SJSA1 (cell line): ENCODE measurements around the gene ERCC6L. TPM values are rescaled to one million over a fixed set of nuclear protein-coding genes. Genes with fewer than 3 reads are reported as not detected.

Experiments
- DNase-seq, 2 experiments: peaks; one replicate each; pipeline ENCODE4 v3.0.0-alpha.2; 2015 to 2020; ENCODE audit warnings: low spot score in 2 of 2, low read depth in 1 of 2
- H3K27ac ChIP-seq: fragments of 250-450 bp; sonication (Bioruptor Pico); 2 replicates; pipeline ENCODE4 v1.5.1; 2020; ENCODE audit warnings: mild to moderate bottlenecking, moderate library complexity
- H3K27me3 ChIP-seq: fragments of 250-450 bp; sonication (Bioruptor Pico); replicated peaks from 2 replicates; pipeline ENCODE4 v1.5.1; 2020; ENCODE audit warnings: mild to moderate bottlenecking, moderate library complexity
- H3K36me3 ChIP-seq: fragments of 250-450 bp; sonication (Bioruptor Pico); 2 replicates; pipeline ENCODE4 v1.5.1; 2020; ENCODE audit warnings: mild to moderate bottlenecking
- H3K4me1 ChIP-seq: fragments of 250-450 bp; sonication (Bioruptor Pico); replicated peaks from 2 replicates; pipeline ENCODE4 v1.6.1; 2021; ENCODE audit warnings: mild to moderate bottlenecking
- H3K4me3 ChIP-seq: fragments of 250-450 bp; sonication (Bioruptor Pico); 2 replicates; pipeline ENCODE4 v1.5.1; 2020; ENCODE audit warnings: mild to moderate bottlenecking
- H3K9me3 ChIP-seq: fragments of 250-450 bp; sonication (Bioruptor Pico); replicated peaks from 2 replicates; pipeline ENCODE4 v1.5.1; 2020; ENCODE audit warnings: mild to moderate bottlenecking
- total RNA-seq: library from RNA; depleted of rRNA; stranded (reverse); fragments of >200 nt; shearing (Covaris generic); gene quantifications from 2 replicates; pipeline ENCODE4 v1.2.3, GENCODE V29; 2014

The ERCC6L gene
- total RNA-seq, 1 experiment from 2014 or later: 19.3 TPM

GRCh38 chrX:72268597-72269365 is 30.0 kb upstream of the ERCC6L start:
- no peak overlapping the region for H3K4me3 ChIP-seq
- peaks cover 57% of the 10 kb centered on the region for H3K36me3 ChIP-seq
- H3K27ac ChIP-seq: peak overlapping the region; percentile 92
- H3K4me1 ChIP-seq: peaks cover 52% of the 10 kb centered on the region
- peak; percentile 53 to 67 for DNase-seq
- H3K27me3 ChIP-seq: no peaks in the 10 kb centered on the region
- no peaks in the 10 kb centered on the region for H3K9me3 ChIP-seq

GRCh38 chrX:72265263-72265662 is 26.4 kb upstream of the ERCC6L start:
- Histone ChIP-seq H3K27me3 (no peaks in the 10 kb centered on the region), H3K9me3 (no peaks in the 10 kb centered on the region), H3K36me3 (peaks cover 25% of the 10 kb centered on the region), H3K27ac (no peak overlapping the region), H3K4me3 (no peak overlapping the region), H3K4me1 (peaks cover 20% of the 10 kb centered on the region)
- DNase-seq: no peak

- Histone ChIP-seq H3K4me3 (no peak overlapping the region), H3K36me3 (no peaks in the 10 kb centered on the region), H3K27me3 (no peaks in the 10 kb centered on the region), H3K27ac (no peak overlapping the region), H3K4me1 (peaks cover 8% of the 10 kb centered on the region), H3K9me3 (no peaks in the 10 kb centered on the region)
- no peak for DNase-seq
These were observed 23.2 kb upstream of the ERCC6L start for GRCh38 chrX:72262077-72262476.

- Histone ChIP-seq H3K27me3 (no peaks in the 10 kb centered on the region), H3K9me3 (no peaks in the 10 kb centered on the region), H3K27ac (no peak overlapping the region), H3K36me3 (no peaks in the 10 kb centered on the region), H3K4me3 (no peak overlapping the region), H3K4me1 (peaks cover 8% of the 10 kb centered on the region)
- DNase-seq: no peak
These were observed 21.6 kb upstream of the ERCC6L start for GRCh38 chrX:72260448-72260847.

- Histone ChIP-seq H3K9me3 (no peaks in the 10 kb centered on the region), H3K4me1 (peaks cover 8% of the 10 kb centered on the region), H3K27me3 (no peaks in the 10 kb centered on the region), H3K27ac (no peak overlapping the region), H3K4me3 (no peak overlapping the region), H3K36me3 (no peaks in the 10 kb centered on the region)
- DNase-seq: peak; percentile 57 to 76
These were observed 19.3 kb upstream of the ERCC6L start for GRCh38 chrX:72258174-72258573.

- no peaks in the 10 kb centered on the region for H3K9me3 ChIP-seq
- no peak for DNase-seq
- no peaks in the 10 kb centered on the region for H3K27me3 ChIP-seq
- H3K4me3 ChIP-seq: no peak overlapping the region
- H3K36me3 ChIP-seq: no peaks in the 10 kb centered on the region
- peaks cover 8% of the 10 kb centered on the region for H3K4me1 ChIP-seq
- H3K27ac ChIP-seq: no peak overlapping the region
These were observed 17.0 kb upstream of the ERCC6L start for GRCh38 chrX:72255864-72256263.

- no peak overlapping the region for H3K4me3 ChIP-seq
- H3K36me3 ChIP-seq: no peaks in the 10 kb centered on the region
- no peaks in the 10 kb centered on the region for H3K27me3 ChIP-seq
- no peak for DNase-seq
- H3K9me3 ChIP-seq: no peaks in the 10 kb centered on the region
- H3K27ac ChIP-seq: no peak overlapping the region
- H3K4me1 ChIP-seq: peaks cover 8% of the 10 kb centered on the region
These were observed 16.6 kb upstream of the ERCC6L start for GRCh38 chrX:72255445-72255844.

- peaks cover 8% of the 10 kb centered on the region for H3K4me1 ChIP-seq
- no peaks in the 10 kb centered on the region for H3K9me3 ChIP-seq
- no peak overlapping the region for H3K27ac ChIP-seq
- no peak overlapping the region for H3K4me3 ChIP-seq
- no peaks in the 10 kb centered on the region for H3K36me3 ChIP-seq
- H3K27me3 ChIP-seq: no peaks in the 10 kb centered on the region
- no peak for DNase-seq
These were observed 16.0 kb upstream of the ERCC6L start for GRCh38 chrX:72254816-72255215.

GRCh38 chrX:72253686-72254085 is 14.9 kb upstream of the ERCC6L start:
- no peak overlapping the region for H3K27ac ChIP-seq
- DNase-seq: no peak
- no peaks in the 10 kb centered on the region for H3K27me3 ChIP-seq
- H3K9me3 ChIP-seq: no peaks in the 10 kb centered on the region
- peaks cover 8% of the 10 kb centered on the region for H3K4me1 ChIP-seq
- no peak overlapping the region for H3K4me3 ChIP-seq
- no peaks in the 10 kb centered on the region for H3K36me3 ChIP-seq

- no peak for DNase-seq
- H3K27me3 ChIP-seq: no peaks in the 10 kb centered on the region
- H3K36me3 ChIP-seq: no peaks in the 10 kb centered on the region
- peaks cover 8% of the 10 kb centered on the region for H3K4me1 ChIP-seq
- no peak overlapping the region for H3K27ac ChIP-seq
- H3K4me3 ChIP-seq: no peak overlapping the region
- no peaks in the 10 kb centered on the region for H3K9me3 ChIP-seq
These were observed 8.5 kb upstream of the ERCC6L start for GRCh38 chrX:72247206-72247942.

- Histone ChIP-seq H3K9me3 (no peaks in the 10 kb centered on the region), H3K4me3 (no peak overlapping the region), H3K4me1 (peaks cover 8% of the 10 kb centered on the region), H3K27ac (no peak overlapping the region), H3K27me3 (no peaks in the 10 kb centered on the region), H3K36me3 (no peaks in the 10 kb centered on the region)
- DNase-seq: peak; percentile 43 to 57
These were observed 6.7 kb upstream of the ERCC6L start for GRCh38 chrX:72245461-72246089.

GRCh38 chrX:72243472-72243871 is 4.6 kb upstream of the ERCC6L start:
- no peaks in the 10 kb centered on the region for H3K27me3 ChIP-seq
- no peak overlapping the region for H3K4me3 ChIP-seq
- H3K36me3 ChIP-seq: no peaks in the 10 kb centered on the region
- DNase-seq: peak in 1 of 2 experiments; percentile 21
- peaks cover 12% of the 10 kb centered on the region for H3K4me1 ChIP-seq
- H3K27ac ChIP-seq: no peak overlapping the region
- H3K9me3 ChIP-seq: no peaks in the 10 kb centered on the region

- Histone ChIP-seq H3K27ac (no peak overlapping the region), H3K36me3 (peaks cover 4% of the 10 kb centered on the region), H3K4me1 (peaks cover 25% of the 10 kb centered on the region), H3K4me3 (no peak overlapping the region), H3K9me3 (no peaks in the 10 kb centered on the region), H3K27me3 (no peaks in the 10 kb centered on the region)
- DNase-seq: no peak
These were observed 2.1 kb upstream of the ERCC6L start for GRCh38 chrX:72240976-72241375.

GRCh38 chrX:72238183-72238582 is 644 bp downstream of the ERCC6L start:
- Histone ChIP-seq H3K27ac (peak overlapping the region; percentile 79), H3K4me1 (peaks cover 17% of the 10 kb centered on the region), H3K4me3 (peak overlapping the region; percentile 59), H3K36me3 (peaks cover 20% of the 10 kb centered on the region), H3K9me3 (no peaks in the 10 kb centered on the region), H3K27me3 (no peaks in the 10 kb centered on the region)
- no peak for DNase-seq
